ENCODE measurements around the gene SLC35F1.

The SLC35F1 gene

GRCh38 chr6:118174071-118174470 is 267.0 kb downstream of the SLC35F1 start:
- H3K27ac ChIP-seq: no peak overlapping the region
- TF ChIP-seq CTCF (conservative IDR thresholded peaks at IDR 0.05; ENCODE audit: low read depth): no peak
- no peak for DNase-seq (ENCODE audit: low spot score)
- POLR2A ChIA-PET (ENCODE audit: low non-redundant PET): no interaction called here
- CTCF ChIA-PET: no interaction called here

GRCh38 chr6:118177720-118178119 is 270.7 kb downstream of the SLC35F1 start:
- TF ChIP-seq CTCF (conservative IDR thresholded peaks at IDR 0.05; ENCODE audit: low read depth): no peak
- H3K27ac ChIP-seq: no peak overlapping the region
- ChIA-PET POLR2A (ENCODE audit: low non-redundant PET) (no interaction called here), CTCF (no interaction called here)
- no peak for DNase-seq (ENCODE audit: low spot score)

GRCh38 chr6:118179048-118179447 is 272.0 kb downstream of the SLC35F1 start:
- ChIA-PET CTCF (no interaction called here), POLR2A (ENCODE audit: low non-redundant PET) (no interaction called here)
- no peak overlapping the region for H3K27ac ChIP-seq
- no peak for DNase-seq (ENCODE audit: low spot score)
- no peak for TF ChIP-seq CTCF (conservative IDR thresholded peaks at IDR 0.05; ENCODE audit: low read depth)

DNA sequence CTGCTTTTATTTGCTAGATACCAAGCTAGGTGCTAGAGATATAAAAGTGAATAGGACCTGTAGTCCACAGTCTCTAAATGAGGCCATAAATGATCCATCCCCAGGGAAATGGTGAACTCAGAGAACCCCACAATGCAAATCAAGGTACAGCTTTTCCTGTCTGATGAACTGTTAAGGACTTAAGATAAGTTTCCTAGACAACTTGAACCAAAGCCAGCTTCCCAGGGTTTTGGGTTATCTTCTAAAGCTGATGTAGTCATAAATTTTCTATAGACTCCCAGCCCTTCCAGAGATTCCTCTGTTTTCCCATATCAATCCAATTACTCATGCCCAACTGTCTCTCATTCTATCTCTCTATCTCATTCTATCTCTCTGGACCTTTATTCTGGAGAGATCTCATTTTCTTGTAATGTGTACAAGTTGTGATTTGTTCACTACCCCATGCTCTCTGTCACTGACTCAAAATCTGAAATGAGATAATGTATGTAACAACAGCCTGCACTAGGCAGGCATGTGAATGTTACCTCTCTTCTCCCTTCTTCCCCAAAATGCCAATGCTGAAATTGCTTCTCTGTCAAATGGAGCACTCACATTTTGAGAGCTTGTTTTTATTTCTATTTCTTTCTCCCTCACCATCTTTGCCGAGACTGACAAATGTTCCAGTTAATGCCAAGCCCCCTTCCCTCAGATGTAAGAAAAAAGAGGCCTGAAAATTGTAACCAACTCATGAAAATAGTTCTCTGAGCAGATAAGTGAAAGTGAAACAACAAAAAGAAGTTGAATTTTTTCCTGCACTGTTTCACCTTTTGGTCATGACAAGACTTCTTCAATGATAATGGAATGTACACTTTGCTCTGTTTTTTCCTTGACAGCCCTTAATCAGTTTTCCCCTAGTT is 279.9 kb downstream of the SLC35F1 start:
- no peak overlapping the region for H3K27ac ChIP-seq
- TF ChIP-seq CTCF (conservative IDR thresholded peaks at IDR 0.05; ENCODE audit: low read depth): no peak
- ChIA-PET POLR2A (ENCODE audit: low non-redundant PET) (no interaction called here), CTCF (no interaction called here)
- no peak for DNase-seq (ENCODE audit: low spot score)

DNA sequence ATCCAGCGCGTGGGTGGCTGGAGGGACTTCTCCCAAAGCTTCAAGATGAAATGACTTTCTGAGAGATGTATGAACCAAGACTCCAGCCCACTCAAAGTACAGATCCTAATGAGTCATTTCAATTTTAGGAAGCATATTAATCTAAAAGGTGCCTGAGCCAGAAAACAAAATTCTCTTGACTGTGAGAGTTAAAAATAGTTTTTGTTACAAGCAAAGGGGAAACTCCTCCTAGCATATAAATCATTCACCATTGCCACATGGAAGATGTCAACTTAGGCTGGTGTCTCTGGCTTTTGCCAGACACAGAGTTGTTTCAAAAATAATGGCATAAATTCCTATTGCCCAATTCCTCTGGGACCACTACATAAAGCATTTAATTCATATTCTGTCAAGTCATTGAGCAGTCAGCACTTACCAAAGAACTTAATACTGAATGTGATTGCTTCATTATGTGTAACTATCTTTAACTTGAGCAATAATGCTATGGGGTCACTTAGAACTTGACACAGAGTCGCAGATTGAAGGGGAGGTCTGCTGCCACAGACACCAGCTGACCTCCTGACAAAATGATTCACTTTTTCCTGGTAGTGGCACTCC is 280.6 kb downstream of the SLC35F1 start:
- TF ChIP-seq CTCF (conservative IDR thresholded peaks at IDR 0.05; ENCODE audit: low read depth): no peak
- ChIA-PET POLR2A (ENCODE audit: low non-redundant PET) (no interaction called here), CTCF (no interaction called here)
- no peak overlapping the region for H3K27ac ChIP-seq
- no peak for DNase-seq (ENCODE audit: low spot score)

DNA sequence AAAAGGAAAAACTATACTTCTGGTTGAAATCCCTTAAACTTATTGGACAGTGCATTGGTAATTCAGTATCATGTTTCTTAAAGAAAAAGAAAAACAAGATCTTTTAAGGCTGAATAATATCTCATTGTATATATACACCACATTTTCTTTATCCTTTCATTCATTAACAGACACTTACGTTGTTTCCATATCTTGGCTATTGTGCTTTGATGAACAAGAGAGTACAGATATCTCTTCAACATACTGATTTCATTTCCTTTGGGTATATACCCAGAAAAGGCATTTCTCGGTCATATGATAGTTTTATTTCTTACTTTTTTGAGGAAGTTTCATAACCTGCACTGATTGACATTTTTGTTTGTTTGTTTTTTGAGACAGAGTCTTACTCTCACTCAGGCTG is 281.5 kb downstream of the SLC35F1 start:
- TF ChIP-seq CTCF (conservative IDR thresholded peaks at IDR 0.05; ENCODE audit: low read depth): no peak
- ChIA-PET POLR2A (ENCODE audit: low non-redundant PET) (no interaction called here), CTCF (no interaction called here)
- no peak overlapping the region for H3K27ac ChIP-seq
- DNase-seq (ENCODE audit: low spot score): no peak
